HL-60 (cell line): ENCODE data around the gene ZBTB46.
"Not testable (repeated sequence)": the region's sequence is repeated elsewhere in the genome, so short reads cannot be mapped to it uniquely, and the experiment has no call there.

Experiments used
- DNase-seq, 2 experiments: peaks; one replicate each; pipeline ENCODE4 v3.0.0-alpha.2; 2010 to 2020; ENCODE audit warnings: low read depth in 1 of 2, low spot score in 1 of 2
- H3K27ac ChIP-seq: fragments of 250-450 bp; sonication (Bioruptor Pico); replicated peaks from 2 replicates; pipeline ENCODE4 v1.5.1; 2020; ENCODE audit warnings: mild to moderate bottlenecking, moderate library complexity
- H3K27me3 ChIP-seq: fragments of 250-450 bp; sonication (Bioruptor Pico); 2 replicates; pipeline ENCODE4 v1.5.1; 2021; ENCODE audit warnings: mild to moderate bottlenecking, moderate library complexity; ENCODE audit not compliant: insufficient read depth, poor library complexity, severe bottlenecking
- H3K4me3 ChIP-seq: replicated peaks from 2 replicates; pipeline ENCODE4 v1.5.1; 2011; ENCODE audit warnings: mild to moderate bottlenecking, control low read depth, low read length; ENCODE audit not compliant: insufficient read depth
- CTCF ChIP-seq: IDR thresholded peaks from one replicate; pipeline ENCODE4 v1.5.1; 2011; ENCODE audit warnings: low read length, control low read depth, inconsistent platforms; ENCODE audit not compliant: insufficient read depth
- GABPA ChIP-seq: IDR thresholded peaks from 2 replicates; pipeline ENCODE4 v1.6.1; 2012; ENCODE audit warnings: low read depth
- POLR2AphosphoS5 ChIP-seq: IDR thresholded peaks from 2 replicates; pipeline ENCODE4 v1.6.1; 2012; ENCODE audit warnings: low read depth
- SPI1 ChIP-seq: IDR thresholded peaks from 2 replicates; pipeline ENCODE4 v1.6.1; 2012; ENCODE audit warnings: low read depth, mild to moderate bottlenecking, borderline replicate concordance
- TF ChIP-seq, protein P1 (sequence below): IDR thresholded peaks from 2 replicates; pipeline ENCODE4 v1.6.1; 2012; ENCODE audit warnings: low read depth; ENCODE audit not compliant: insufficient replicate concordance

The ZBTB46 gene

GRCh38 chr20:63802469-63803240 is 28.4 kb downstream of the ZBTB46 start:
- TF ChIP-seq SPI1 (no peak), CTCF (no peak), GABPA (no peak), POLR2AphosphoS5 (no peak)
- TF ChIP-seq, protein P1, sequence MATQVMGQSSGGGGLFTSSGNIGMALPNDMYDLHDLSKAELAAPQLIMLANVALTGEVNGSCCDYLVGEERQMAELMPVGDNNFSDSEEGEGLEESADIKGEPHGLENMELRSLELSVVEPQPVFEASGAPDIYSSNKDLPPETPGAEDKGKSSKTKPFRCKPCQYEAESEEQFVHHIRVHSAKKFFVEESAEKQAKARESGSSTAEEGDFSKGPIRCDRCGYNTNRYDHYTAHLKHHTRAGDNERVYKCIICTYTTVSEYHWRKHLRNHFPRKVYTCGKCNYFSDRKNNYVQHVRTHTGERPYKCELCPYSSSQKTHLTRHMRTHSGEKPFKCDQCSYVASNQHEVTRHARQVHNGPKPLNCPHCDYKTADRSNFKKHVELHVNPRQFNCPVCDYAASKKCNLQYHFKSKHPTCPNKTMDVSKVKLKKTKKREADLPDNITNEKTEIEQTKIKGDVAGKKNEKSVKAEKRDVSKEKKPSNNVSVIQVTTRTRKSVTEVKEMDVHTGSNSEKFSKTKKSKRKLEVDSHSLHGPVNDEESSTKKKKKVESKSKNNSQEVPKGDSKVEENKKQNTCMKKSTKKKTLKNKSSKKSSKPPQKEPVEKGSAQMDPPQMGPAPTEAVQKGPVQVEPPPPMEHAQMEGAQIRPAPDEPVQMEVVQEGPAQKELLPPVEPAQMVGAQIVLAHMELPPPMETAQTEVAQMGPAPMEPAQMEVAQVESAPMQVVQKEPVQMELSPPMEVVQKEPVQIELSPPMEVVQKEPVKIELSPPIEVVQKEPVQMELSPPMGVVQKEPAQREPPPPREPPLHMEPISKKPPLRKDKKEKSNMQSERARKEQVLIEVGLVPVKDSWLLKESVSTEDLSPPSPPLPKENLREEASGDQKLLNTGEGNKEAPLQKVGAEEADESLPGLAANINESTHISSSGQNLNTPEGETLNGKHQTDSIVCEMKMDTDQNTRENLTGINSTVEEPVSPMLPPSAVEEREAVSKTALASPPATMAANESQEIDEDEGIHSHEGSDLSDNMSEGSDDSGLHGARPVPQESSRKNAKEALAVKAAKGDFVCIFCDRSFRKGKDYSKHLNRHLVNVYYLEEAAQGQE = no peak
- DNase-seq = no peak
- no peak overlapping the region for H3K4me3 ChIP-seq
- no peak overlapping the region; the same call in 1 of the 2 replicates for H3K27ac ChIP-seq
- H3K27me3 ChIP-seq = peaks cover 9% of the 10 kb centered on the region

GRCh38 chr20:63801174-63801573 is 29.9 kb downstream of the ZBTB46 start:
- not testable (repeated sequence) for H3K27ac ChIP-seq, H3K27me3 ChIP-seq, DNase-seq, H3K4me3 ChIP-seq

DNA sequence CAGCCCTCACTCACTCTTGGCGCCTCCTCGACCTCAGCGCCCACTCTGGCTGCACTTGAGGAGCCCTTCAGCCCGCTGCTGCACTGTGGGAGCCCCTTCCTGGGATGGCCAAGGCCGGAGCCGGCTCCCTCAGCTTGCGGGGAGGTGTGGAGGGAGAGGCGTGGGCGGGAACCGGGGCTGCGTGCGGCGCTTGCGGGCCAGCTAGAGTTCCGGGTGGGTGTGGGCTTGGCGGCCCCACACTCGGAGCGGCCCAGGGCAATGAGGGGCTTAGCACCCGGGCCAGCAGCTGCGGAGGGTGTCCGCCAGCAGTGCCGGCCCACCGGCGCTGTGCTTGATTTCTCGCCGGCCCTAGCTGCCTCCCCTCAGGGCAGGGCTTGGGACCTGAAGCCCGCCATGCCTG is 30.7 kb downstream of the ZBTB46 start:
- DNase-seq, H3K4me3 ChIP-seq, H3K27ac ChIP-seq: not testable (repeated sequence)
- peaks cover 11% of the 10 kb centered on the region for H3K27me3 ChIP-seq

GRCh38 chr20:63799127-63799526 is 31.9 kb downstream of the ZBTB46 start:
- peaks cover 17% of the 10 kb centered on the region for H3K27me3 ChIP-seq
- not testable (repeated sequence) for H3K27ac ChIP-seq, DNase-seq, H3K4me3 ChIP-seq

GRCh38 chr20:63797175-63797574 is 33.9 kb downstream of the ZBTB46 start:
- not testable (repeated sequence) for DNase-seq, H3K4me3 ChIP-seq, H3K27ac ChIP-seq
- H3K27me3 ChIP-seq = peaks cover 21% of the 10 kb centered on the region

DNA sequence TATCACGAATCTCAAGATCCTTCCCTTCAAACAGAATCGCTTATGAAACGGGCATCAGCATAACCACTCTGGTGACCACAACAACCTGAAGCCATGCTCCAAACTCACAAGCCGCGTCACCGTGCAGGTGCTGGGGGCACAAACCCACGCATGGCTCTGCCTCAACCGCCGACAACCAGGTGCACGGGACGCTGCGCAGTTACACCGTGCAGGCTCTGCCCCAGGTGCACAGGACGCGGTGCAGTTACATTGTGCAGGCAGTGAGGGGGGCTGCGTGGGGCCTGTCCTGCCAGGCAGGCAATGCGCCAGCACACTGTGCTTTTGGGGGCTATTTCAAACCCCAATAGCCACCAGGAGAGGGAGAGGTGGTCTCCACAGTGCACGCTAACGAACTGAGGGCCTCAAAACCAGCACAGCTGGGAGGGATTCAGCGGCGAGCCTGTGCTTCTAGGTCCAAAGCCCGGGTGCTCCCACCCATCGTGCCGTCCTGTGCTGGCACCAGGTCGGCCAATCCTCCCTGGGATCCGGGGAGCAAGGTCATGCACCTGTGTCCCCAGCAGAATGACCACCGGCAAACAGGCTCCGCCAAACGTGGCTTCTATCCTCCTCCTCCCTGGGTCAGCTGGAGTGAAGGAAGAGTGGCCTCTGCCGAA is 35.8 kb downstream of the ZBTB46 start:
- no peak for DNase-seq
- Histone ChIP-seq H3K27ac (no peak overlapping the region), H3K4me3 (no peak overlapping the region), H3K27me3 (peaks cover 14% of the 10 kb centered on the region)
- TF ChIP-seq, protein P1 = no peak
- TF ChIP-seq SPI1 = no peak
- TF ChIP-seq GABPA = no peak
- no peak for TF ChIP-seq CTCF
- no peak for TF ChIP-seq POLR2AphosphoS5
